ENCODE measurements around the gene THAP3. TPM values are rescaled to one million over a fixed set of nuclear protein-coding genes. Genes with fewer than 3 reads are reported as not detected.

Gene THAP3
- total RNA-seq, 2 experiments from 2014 or later: 15.2 to 18.7 TPM

GRCh38 chr1:6652986-6653385 is 28.3 kb downstream of the THAP3 start:
- DNase-seq: no peak

GRCh38 chr1:6653436-6654290 is 29.0 kb downstream of the THAP3 start:
- Histone ChIP-seq H3K4me3 (ENCODE audit: low read length) (no peak overlapping the region), H3K4me1 (ENCODE audit: insufficient read depth, low read length) (peaks cover 4% of the 10 kb centered on the region), H3K9me3 (ENCODE audit: control insufficient read depth in 1 of 2, insufficient read depth in 1 of 2, low read length in 2 of 2) (no peaks in the 10 kb centered on the region), H3K27ac (ENCODE audit: low read depth in 1 of 2, low read length in 2 of 2) (no peak overlapping the region), H3K27me3 (ENCODE audit: control insufficient read depth in 1 of 2, insufficient read depth in 2 of 2, low read length in 2 of 2) (no peaks in the 10 kb centered on the region), H3K36me3 (ENCODE audit: insufficient read depth, low read length) (peaks cover 30% of the 10 kb centered on the region)
- ATAC-seq (ENCODE audit: poor library complexity) (no peak), DNase-seq (no peak)
- Mint-ChIP-seq H3K4me1 (ENCODE audit: low read depth) (peaks cover 4% of the 10 kb centered on the region), H3K27me3 (no peaks in the 10 kb centered on the region), H3K4me3 (no peak overlapping the region), H3K27ac (no peak overlapping the region), H3K9me3 (no peaks in the 10 kb centered on the region), H3K36me3 (ENCODE audit: low read depth) (peaks cover 41% of the 10 kb centered on the region)
- ChIA-PET CTCF (no interaction called here), POLR2A (no interaction called here)
- no peak for TF ChIP-seq CTCF (IDR thresholded peaks at IDR 0.05)
- intact Hi-C loops (cut with DNase I, micrococcal nuclease): no loop called here

More at GRCh38 chr1:6652986-6653385, 28.3 kb downstream of the THAP3 start:
- Mint-ChIP-seq H3K4me1 (ENCODE audit: low read depth) (peaks cover 2% of the 10 kb centered on the region), H3K4me3 (no peak overlapping the region), H3K36me3 (ENCODE audit: low read depth) (peaks cover 41% of the 10 kb centered on the region), H3K27ac (no peak overlapping the region), H3K27me3 (no peaks in the 10 kb centered on the region), H3K9me3 (no peaks in the 10 kb centered on the region)
- H3K27me3 ChIP-seq (ENCODE audit: control insufficient read depth in 1 of 2, insufficient read depth in 2 of 2, low read length in 2 of 2): no peaks in the 10 kb centered on the region
- peaks cover 4% of the 10 kb centered on the region for H3K4me1 ChIP-seq (ENCODE audit: insufficient read depth, low read length)
- H3K27ac ChIP-seq (ENCODE audit: low read depth in 1 of 2, low read length in 2 of 2): no peak overlapping the region
- no peak for TF ChIP-seq CTCF (IDR thresholded peaks at IDR 0.05)
- H3K4me3 ChIP-seq (ENCODE audit: low read length): no peak overlapping the region
- POLR2A ChIA-PET: no interaction called here
- CTCF ChIA-PET: no interaction called here
- H3K36me3 ChIP-seq (ENCODE audit: insufficient read depth, low read length): peaks cover 30% of the 10 kb centered on the region
- intact Hi-C loops (cut with DNase I, micrococcal nuclease): no loop called here
- no peaks in the 10 kb centered on the region for H3K9me3 ChIP-seq (ENCODE audit: control insufficient read depth in 1 of 2, insufficient read depth in 1 of 2, low read length in 2 of 2)
- no peak for ATAC-seq (ENCODE audit: poor library complexity)

- no peaks in the 10 kb centered on the region for H3K9me3 Mint-ChIP-seq
- Histone ChIP-seq H3K27me3 (ENCODE audit: control insufficient read depth in 1 of 2, insufficient read depth in 2 of 2, low read length in 2 of 2) (no peaks in the 10 kb centered on the region), H3K36me3 (ENCODE audit: insufficient read depth, low read length) (peaks cover 20% of the 10 kb centered on the region), H3K9me3 (ENCODE audit: control insufficient read depth in 1 of 2, insufficient read depth in 1 of 2, low read length in 2 of 2) (no peaks in the 10 kb centered on the region), H3K4me1 (ENCODE audit: insufficient read depth, low read length) (peaks cover 4% of the 10 kb centered on the region), H3K27ac (ENCODE audit: low read depth in 1 of 2, low read length in 2 of 2) (no peak overlapping the region), H3K4me3 (ENCODE audit: low read length) (no peak overlapping the region)
- intact Hi-C loops (cut with DNase I, micrococcal nuclease): no loop called here
- ATAC-seq (ENCODE audit: poor library complexity) (no peak), DNase-seq (no peak)
- ChIA-PET POLR2A (no interaction called here), CTCF (no interaction called here)
- no peak overlapping the region for H3K4me3 Mint-ChIP-seq
- H3K36me3 Mint-ChIP-seq (ENCODE audit: low read depth): peaks cover 27% of the 10 kb centered on the region
- H3K4me1 Mint-ChIP-seq (ENCODE audit: low read depth): peaks cover 9% of the 10 kb centered on the region
- TF ChIP-seq CTCF (IDR thresholded peaks at IDR 0.05): no peak
- H3K27ac Mint-ChIP-seq: no peak overlapping the region
- H3K27me3 Mint-ChIP-seq: no peaks in the 10 kb centered on the region
These were observed 32.5 kb downstream of the THAP3 start for GRCh38 chr1:6657138-6657537.
